HG03442 (cell line): ENCODE data around the gene THAP8.

Source experiments
- ATAC-seq: cut with Tn5 transposase; IDR thresholded peaks from one replicate; pipeline ENCODE4 v1.9.1; 2021; ENCODE audit warnings: mild to moderate bottlenecking, moderate library complexity; ENCODE audit not compliant: unreplicated experiment

Gene THAP8

GRCh38 chr19:35995048-35995993 is 58.8 kb downstream of the THAP8 start, which contains the start of gene SDHAF1:
TSS of gene SDHAF1 (plus strand) at chr19:35995188. CDS start at chr19:35995275, 87 bp downstream.
- peak; percentile 67 for ATAC-seq

- no peak for ATAC-seq
Measured at GRCh38 chr19:35993923-35994598, 60.0 kb downstream of the THAP8 start.

GRCh38 chr19:35992907-35993765 is 60.9 kb downstream of the THAP8 start:
- no peak for ATAC-seq

- ATAC-seq = no peak
Measured at GRCh38 chr19:35991731-35992450, 62.2 kb downstream of the THAP8 start.

GRCh38 chr19:35990771-35991730 is 63.0 kb downstream of the THAP8 start:
- ATAC-seq = no peak

- no peak for ATAC-seq
Measured at GRCh38 chr19:35990156-35990555, 63.9 kb downstream of the THAP8 start.

- no peak for ATAC-seq
Measured at GRCh38 chr19:35988824-35989223, 65.3 kb downstream of the THAP8 start.

GRCh38 chr19:35987571-35987896 is 66.6 kb downstream of the THAP8 start:
- ATAC-seq = no peak

- ATAC-seq = no peak
Measured at GRCh38 chr19:35986664-35987570, 67.2 kb downstream of the THAP8 start.

GRCh38 chr19:35986111-35986510 is 68.0 kb downstream of the THAP8 start:
- no peak for ATAC-seq
